Ascending aorta (tissue), 2 donors: ENCODE data around the gene NHEJ1. TPM values are rescaled to one million over a fixed set of nuclear protein-coding genes. Genes with fewer than 3 reads are reported as not detected.

Experiments
- DNase-seq, 2 donors: peaks; one replicate each; pipeline ENCODE4 v3.0.0-alpha.2; 2019; ENCODE audit warnings: low spot score in 2 of 2
- H3K27ac ChIP-seq, 2 donors: fragments of 200-600 bp; sonication (generic); one replicate each; pipeline ENCODE4 v1.5.1; 2016 to 2017; ENCODE audit warnings: mild to moderate bottlenecking in 1 of 2
- H3K27me3 ChIP-seq: fragments of 200-600 bp; sonication (generic); one replicate; pipeline ENCODE4 v1.5.1; 2017
- H3K36me3 ChIP-seq, 2 donors: fragments of 200-600 bp; sonication (generic); one replicate each; pipeline ENCODE4 v1.5.1; 2016
- H3K4me1 ChIP-seq, 2 donors: fragments of 200-600 bp; sonication (generic); one replicate each; pipeline ENCODE4 v1.5.1; 2016 to 2017; ENCODE audit warnings: mild to moderate bottlenecking in 1 of 2
- H3K4me3 ChIP-seq, 2 donors: fragments of 200-600 bp; sonication (generic); one replicate each; pipeline ENCODE4 v1.5.1; 2016 to 2017; ENCODE audit warnings: mild to moderate bottlenecking in 1 of 2
- H3K9me3 ChIP-seq, 2 donors: fragments of 200-600 bp; sonication (generic); one replicate each; pipeline ENCODE4 v1.5.1; 2016
- CTCF ChIP-seq, 3 experiments: fragments of 200-600 bp in 2 of 3; fragments of 450-650 bp in 1 of 3; sonication (generic) in 2 of 3; IDR thresholded peaks; one replicate each; pipeline ENCODE4 v1.5.1; 2016 to 2019; ENCODE audit warnings: antibody characterized with exemption in 3 of 3, mild to moderate bottlenecking in 1 of 3, moderate library complexity in 1 of 3
- intact Hi-C: fragments of 100-400 bp; cut with DNase I; formaldehyde crosslinking; loops from one replicate; pipeline ENCODE4 v1.15.1; 2023
- total RNA-seq: library from RNA; depleted of rRNA; stranded (reverse); fragments of >200 nt; gene quantifications from one replicate; pipeline ENCODE4 v1.1.0, GENCODE V29; 2016

NHEJ1 gene
- total RNA-seq, 1 donor from 2014 or later, result 21.6 TPM

GRCh38 chr2:219116776-219117646, 43.6 kb downstream of the NHEJ1 start:
- no peaks in the 10 kb centered on the region for H3K4me1 ChIP-seq
- no peak overlapping the region for H3K27ac ChIP-seq
- intact Hi-C loops, result no loop called here
- H3K27me3 ChIP-seq, result no peaks in the 10 kb centered on the region
- no peak overlapping the region for H3K4me3 ChIP-seq
- no peak for TF ChIP-seq CTCF (IDR thresholded peaks at IDR 0.05)
- no peak for DNase-seq
- H3K9me3 ChIP-seq, result no peaks in the 10 kb centered on the region
- no peaks in the 10 kb centered on the region for H3K36me3 ChIP-seq

GRCh38 chr2:219112651-219113338, 47.8 kb downstream of the NHEJ1 start:
- H3K27ac ChIP-seq, result no peak overlapping the region
- no peaks in the 10 kb centered on the region for H3K9me3 ChIP-seq
- H3K4me1 ChIP-seq, result no peaks in the 10 kb centered on the region
- no peak for TF ChIP-seq CTCF (IDR thresholded peaks at IDR 0.05)
- H3K27me3 ChIP-seq, result no peaks in the 10 kb centered on the region
- DNase-seq, result no peak
- intact Hi-C loops, result no loop called here
- no peak overlapping the region for H3K4me3 ChIP-seq
- no peaks in the 10 kb centered on the region for H3K36me3 ChIP-seq

- Histone ChIP-seq H3K4me1 (no peaks in the 10 kb centered on the region), H3K36me3 (no peaks in the 10 kb centered on the region), H3K27ac (no peak overlapping the region), H3K4me3 (no peak overlapping the region), H3K9me3 (no peaks in the 10 kb centered on the region), H3K27me3 (no peaks in the 10 kb centered on the region)
- intact Hi-C loops, result no loop called here
- no peak for TF ChIP-seq CTCF (IDR thresholded peaks at IDR 0.05)
- DNase-seq, result no peak
Measured at GRCh38 chr2:219112062-219112406, 48.6 kb downstream of the NHEJ1 start.

GRCh38 chr2:219111375-219112061, 49.1 kb downstream of the NHEJ1 start:
- no peak overlapping the region for H3K4me3 ChIP-seq
- intact Hi-C loops, result no loop called here
- TF ChIP-seq CTCF (IDR thresholded peaks at IDR 0.05), result no peak
- no peak overlapping the region for H3K27ac ChIP-seq
- no peaks in the 10 kb centered on the region for H3K9me3 ChIP-seq
- H3K36me3 ChIP-seq, result no peaks in the 10 kb centered on the region
- no peaks in the 10 kb centered on the region for H3K27me3 ChIP-seq
- H3K4me1 ChIP-seq, result no peaks in the 10 kb centered on the region
- DNase-seq, result no peak

- intact Hi-C loops, result no loop called here
Measured at GRCh38 chr2:219109471-219109870, 51.1 kb downstream of the NHEJ1 start.

More at GRCh38 chr2:219109471-219109870, 51.1 kb downstream of the NHEJ1 start:
- H3K27me3 ChIP-seq, result no peaks in the 10 kb centered on the region
- no peak for TF ChIP-seq CTCF (IDR thresholded peaks at IDR 0.05)
- H3K27ac ChIP-seq, result no peak overlapping the region
- no peak overlapping the region for H3K4me3 ChIP-seq
- no peaks in the 10 kb centered on the region for H3K36me3 ChIP-seq
- no peak for DNase-seq
- H3K9me3 ChIP-seq, result no peaks in the 10 kb centered on the region
- no peaks in the 10 kb centered on the region for H3K4me1 ChIP-seq
